Transverse colon (tissue), 4 donors: ENCODE results near the gene RALGAPA1. TPM values are rescaled to one million over a fixed set of nuclear protein-coding genes. Genes with fewer than 3 reads are reported as not detected.

Experiments
- DNase-seq: peaks from one replicate; pipeline ENCODE4 v3.0.0-alpha.2; 2019
- H3K27ac ChIP-seq, 4 donors: fragments of 200-600 bp; sonication (generic); 2 replicates each; pipeline ENCODE4 v1.5.1; 2016 to 2018; ENCODE audit warnings: inconsistent platforms in 4 of 4
- H3K27me3 ChIP-seq: fragments of 200-600 bp; sonication (generic); 2 replicates; pipeline ENCODE4 v1.5.1; 2017; ENCODE audit warnings: inconsistent platforms
- H3K36me3 ChIP-seq, 4 donors: fragments of 200-600 bp; sonication (generic); 2 replicates each; pipeline ENCODE4 v1.5.1; 2017 to 2019; ENCODE audit warnings: inconsistent platforms in 4 of 4
- H3K4me1 ChIP-seq, 4 donors: fragments of 200-600 bp; sonication (generic); 2 replicates each; pipeline ENCODE4 v1.5.1; 2017 to 2020; ENCODE audit warnings: inconsistent platforms in 4 of 4
- H3K4me3 ChIP-seq, 4 donors: fragments of 200-600 bp; sonication (generic); 1 replicate in 1 of 4; 2 replicates in 3 of 4; pipeline versions ENCODE4 v1.5.1 to v1.6.1; 2017 to 2019; ENCODE audit warnings: inconsistent platforms in 4 of 4
- H3K9me3 ChIP-seq, 2 donors: fragments of 200-600 bp; sonication (generic); 2 replicates each; pipeline ENCODE4 v1.5.1; 2017 to 2019; ENCODE audit warnings: inconsistent platforms in 2 of 2
- EP300 ChIP-seq: sonication (generic); formaldehyde crosslinking; IDR thresholded peaks from one replicate; pipeline ENCODE4 v1.6.1; 2017; ENCODE audit warnings: antibody characterized with exemption, low read depth
- POLR2A ChIP-seq: fragments of 450-650 bp; IDR thresholded peaks from one replicate; pipeline ENCODE4 v1.6.1; 2016; ENCODE audit warnings: antibody characterized with exemption, mild to moderate bottlenecking, moderate library complexity
- POLR2AphosphoS5 ChIP-seq, 3 donors: sonication (generic); formaldehyde crosslinking; IDR thresholded peaks; one replicate each; pipeline ENCODE4 v1.6.1; 2016; ENCODE audit warnings: antibody characterized with exemption in 3 of 3
- WGBS, 2 donors: methylation state at CpG; one replicate each; pipeline ENCODE4 v1.1.5; 2018; ENCODE audit warnings: low coverage in 1 of 2; 5-methylcytosine and 5-hydroxymethylcytosine counted together
- in situ Hi-C, 4 donors: fragments of 200-750 bp; cut with MboI; loops; one replicate each; pipeline versions ENCODE4 v1.15.0 to v1.15.1; 2017; ENCODE audit warnings: low sequenced_read_pairs in 3 of 4, low pct_ligation_motif_present in 1 of 4, low pct_unique_long_range_greater_than_20kb in 1 of 4
- intact Hi-C: fragments of 100-400 bp; cut with DNase I; formaldehyde crosslinking; loops from one replicate; pipeline ENCODE4 v1.15.1; 2023; ENCODE audit warnings: low total_unique reads
- total RNA-seq, 4 donors: library from RNA; depleted of rRNA; stranded (reverse); fragments of >200 nt; gene quantifications; one replicate each; pipeline ENCODE4 v1.1.0, GENCODE V29; 2016
- TF ChIP-seq, protein P1 (sequence below), 5 experiments: fragments of 200-600 bp in 3 of 5; fragments of 450-650 bp in 2 of 5; sonication (generic) in 3 of 5; IDR thresholded peaks; 1 replicate in 2 of 5; 2 replicates in 3 of 5; pipeline ENCODE4 v1.5.1; 2016 to 2017; ENCODE audit warnings: antibody characterized with exemption in 5 of 5, inconsistent platforms in 3 of 5, mild to moderate bottlenecking in 2 of 5, moderate library complexity in 1 of 5

Gene RALGAPA1
- total RNA-seq, 4 donors from 2014 or later: 84.7 to 122 (median 119) TPM

DNA sequence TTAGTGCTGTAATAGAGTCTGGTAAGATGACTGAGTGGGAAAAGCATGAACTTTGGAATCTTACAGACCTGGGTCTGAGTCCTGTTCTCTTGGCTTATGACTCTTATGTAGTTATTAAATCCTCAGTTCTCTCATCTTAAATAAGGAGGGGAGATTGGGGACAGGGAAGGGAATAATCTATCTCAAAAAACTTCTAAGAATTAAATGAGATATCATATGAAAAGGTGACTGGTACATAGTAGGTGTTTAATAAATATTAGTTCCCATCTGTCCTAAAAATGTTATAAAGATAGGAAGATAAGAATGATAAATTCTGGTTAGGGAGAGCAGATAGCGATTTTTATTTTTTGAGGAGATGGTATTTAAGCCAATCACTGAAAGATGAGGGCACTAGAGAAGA, 156.1 kb downstream of the RALGAPA1 start:
- WGBS, 2 donors: 100% methylated on average over 1 of the region's 1 CpG
- H3K36me3 ChIP-seq: peaks cover 0 to 43% (median 18%) of the 10 kb centered on the region in 4 donors
- in situ Hi-C loops: no loop called here

DNA sequence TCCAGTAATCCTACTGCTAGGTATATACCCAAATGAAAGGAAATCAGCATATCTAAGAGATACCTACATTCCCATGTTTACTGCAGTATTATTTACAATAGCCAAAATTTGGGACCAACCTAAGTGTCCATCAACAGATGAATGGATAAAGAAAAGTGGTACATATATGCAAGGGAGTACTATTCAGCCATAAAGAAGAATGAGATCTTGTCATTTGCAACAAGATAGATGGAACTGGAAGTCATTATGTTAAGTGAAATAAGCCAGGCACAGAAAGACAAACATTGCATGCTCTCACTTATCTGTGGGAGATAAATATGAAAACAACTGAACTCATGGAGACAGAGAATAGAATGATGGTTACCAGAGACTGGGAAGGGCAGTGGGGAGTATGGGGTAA, 165.6 kb downstream of the RALGAPA1 start:
- Histone ChIP-seq H3K36me3 (peaks cover 0 to 59% (median 29%) of the 10 kb centered on the region in 4 donors), H3K27ac (no peak overlapping the region), H3K27me3 (no peaks in the 10 kb centered on the region), H3K9me3 (peaks cover 0 to 8% of the 10 kb centered on the region in 2 donors), H3K4me3 (no peak overlapping the region), H3K4me1 (no peaks in the 10 kb centered on the region)
- intact Hi-C loops: no loop called here
- DNase-seq: no peak
- TF ChIP-seq, protein P1, sequence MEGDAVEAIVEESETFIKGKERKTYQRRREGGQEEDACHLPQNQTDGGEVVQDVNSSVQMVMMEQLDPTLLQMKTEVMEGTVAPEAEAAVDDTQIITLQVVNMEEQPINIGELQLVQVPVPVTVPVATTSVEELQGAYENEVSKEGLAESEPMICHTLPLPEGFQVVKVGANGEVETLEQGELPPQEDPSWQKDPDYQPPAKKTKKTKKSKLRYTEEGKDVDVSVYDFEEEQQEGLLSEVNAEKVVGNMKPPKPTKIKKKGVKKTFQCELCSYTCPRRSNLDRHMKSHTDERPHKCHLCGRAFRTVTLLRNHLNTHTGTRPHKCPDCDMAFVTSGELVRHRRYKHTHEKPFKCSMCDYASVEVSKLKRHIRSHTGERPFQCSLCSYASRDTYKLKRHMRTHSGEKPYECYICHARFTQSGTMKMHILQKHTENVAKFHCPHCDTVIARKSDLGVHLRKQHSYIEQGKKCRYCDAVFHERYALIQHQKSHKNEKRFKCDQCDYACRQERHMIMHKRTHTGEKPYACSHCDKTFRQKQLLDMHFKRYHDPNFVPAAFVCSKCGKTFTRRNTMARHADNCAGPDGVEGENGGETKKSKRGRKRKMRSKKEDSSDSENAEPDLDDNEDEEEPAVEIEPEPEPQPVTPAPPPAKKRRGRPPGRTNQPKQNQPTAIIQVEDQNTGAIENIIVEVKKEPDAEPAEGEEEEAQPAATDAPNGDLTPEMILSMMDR (IDR thresholded peaks at IDR 0.05): no peak
- TF ChIP-seq EP300: no peak
- TF ChIP-seq POLR2AphosphoS5 (IDR thresholded peaks at IDR 0.05): no peak
- in situ Hi-C loops: no loop called here

More for the DNA sequence above, 156.1 kb downstream of the RALGAPA1 start:
- Histone ChIP-seq H3K9me3 (no peaks in the 10 kb centered on the region), H3K4me3 (no peak overlapping the region), H3K4me1 (no peaks in the 10 kb centered on the region), H3K27me3 (no peaks in the 10 kb centered on the region), H3K27ac (no peak overlapping the region)
- DNase-seq: no peak
- TF ChIP-seq EP300: no peak
- TF ChIP-seq, protein P1 (IDR thresholded peaks at IDR 0.05): no peak
- no peak for TF ChIP-seq POLR2AphosphoS5 (IDR thresholded peaks at IDR 0.05)
- no peak for TF ChIP-seq POLR2A
- intact Hi-C loops: no loop called here

DNA sequence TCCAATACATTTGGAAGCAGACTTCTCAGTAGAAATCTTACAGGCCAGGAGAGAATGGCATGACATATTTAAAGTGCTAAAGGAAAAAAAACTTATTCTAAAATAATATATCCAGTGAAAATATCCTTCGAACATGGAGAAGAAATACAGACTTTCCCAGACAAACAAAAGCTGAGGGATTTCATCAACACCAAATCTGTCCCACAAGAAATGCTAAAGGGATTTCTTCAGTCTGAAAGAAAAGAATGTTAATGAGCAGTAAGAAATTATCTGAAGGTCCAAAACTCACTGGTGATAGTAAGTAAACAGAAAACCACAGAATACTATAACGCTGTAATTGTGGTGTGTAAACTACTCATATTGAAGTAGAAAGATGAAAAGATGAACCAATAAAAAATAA, 171.2 kb downstream of the RALGAPA1 start:
- peaks cover 0 to 68% (median 34%) of the 10 kb centered on the region in 4 donors for H3K36me3 ChIP-seq
- no peak for DNase-seq
- H3K9me3 ChIP-seq: peaks cover 0 to 8% of the 10 kb centered on the region in 2 donors
- WGBS, 2 donors: 92 to 93% methylated on average over 2 of the region's 2 CpGs
- H3K4me3 ChIP-seq: no peak overlapping the region
- TF ChIP-seq EP300 (no peak), POLR2AphosphoS5 (IDR thresholded peaks at IDR 0.05) (no peak), POLR2A (no peak)
- TF ChIP-seq, protein P1 (IDR thresholded peaks at IDR 0.05): no peak
- H3K27me3 ChIP-seq: no peaks in the 10 kb centered on the region
- intact Hi-C loops (no loop called here), in situ Hi-C loops (no loop called here)
- H3K27ac ChIP-seq: no peak overlapping the region
- H3K4me1 ChIP-seq: no peaks in the 10 kb centered on the region

DNA sequence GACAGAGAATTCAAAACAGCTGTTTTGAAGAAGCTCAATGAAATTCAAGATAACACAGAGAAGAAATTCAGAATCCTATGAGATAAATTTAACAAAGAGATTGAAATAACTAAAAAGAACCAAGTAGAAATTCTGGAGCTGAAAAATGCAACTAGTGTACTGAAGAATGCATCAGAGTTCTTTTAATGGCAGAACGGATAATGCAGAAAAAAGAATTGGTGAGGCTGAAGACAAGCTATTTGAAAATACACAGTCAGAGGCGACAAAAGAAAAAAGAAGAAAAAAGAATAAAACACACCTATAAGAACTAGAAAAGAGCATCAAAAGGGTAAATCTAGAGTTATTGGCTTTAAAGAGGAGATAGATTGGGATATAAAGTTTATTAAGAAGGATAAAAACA, 171.8 kb downstream of the RALGAPA1 start:
- Histone ChIP-seq H3K4me3 (no peak overlapping the region), H3K27me3 (no peaks in the 10 kb centered on the region), H3K4me1 (no peaks in the 10 kb centered on the region), H3K36me3 (peaks cover 0 to 64% (median 31%) of the 10 kb centered on the region in 4 donors), H3K27ac (no peak overlapping the region), H3K9me3 (peaks cover 0 to 6% of the 10 kb centered on the region in 2 donors)
- DNase-seq: no peak
- WGBS, 2 donors: 93 to 100% methylated on average over 1 to 2 of the region's 2 CpGs
- in situ Hi-C loops: no loop called here
- TF ChIP-seq POLR2A (no peak), POLR2AphosphoS5 (IDR thresholded peaks at IDR 0.05) (no peak), EP300 (no peak)
- TF ChIP-seq, protein P1 (IDR thresholded peaks at IDR 0.05): no peak
- intact Hi-C loops: no loop called here
